ENCODE results near the gene SIAH2.

Gene SIAH2

DNA sequence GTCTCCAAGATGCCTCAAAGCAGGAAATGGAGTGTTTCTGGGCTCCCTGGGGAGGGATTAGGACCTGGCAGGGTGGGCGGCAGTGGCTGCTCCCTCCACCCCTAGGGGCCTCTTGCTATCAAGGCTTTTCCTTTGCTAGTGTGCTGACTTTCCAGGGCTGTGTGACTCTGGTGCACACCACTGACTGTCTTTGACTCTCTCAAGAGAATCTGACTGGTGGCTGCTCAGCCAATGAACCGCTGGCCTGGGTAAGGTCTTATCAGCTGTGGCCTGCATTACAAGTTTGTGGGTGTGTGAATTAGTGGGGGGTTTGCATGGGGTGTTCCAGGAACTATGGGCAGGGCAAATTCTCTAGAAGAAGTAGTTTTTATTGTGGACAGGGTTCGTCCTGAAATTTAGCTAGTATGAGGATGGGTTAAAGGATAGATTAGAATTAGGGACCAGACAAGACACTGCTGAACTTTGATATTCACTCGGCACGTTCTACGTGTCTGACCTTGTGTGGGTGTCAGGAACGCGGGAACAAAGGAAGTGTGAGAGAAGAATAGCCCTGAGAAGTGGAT, 29.5 kb downstream of the SIAH2 start:
- no peak for DNase-seq

DNA sequence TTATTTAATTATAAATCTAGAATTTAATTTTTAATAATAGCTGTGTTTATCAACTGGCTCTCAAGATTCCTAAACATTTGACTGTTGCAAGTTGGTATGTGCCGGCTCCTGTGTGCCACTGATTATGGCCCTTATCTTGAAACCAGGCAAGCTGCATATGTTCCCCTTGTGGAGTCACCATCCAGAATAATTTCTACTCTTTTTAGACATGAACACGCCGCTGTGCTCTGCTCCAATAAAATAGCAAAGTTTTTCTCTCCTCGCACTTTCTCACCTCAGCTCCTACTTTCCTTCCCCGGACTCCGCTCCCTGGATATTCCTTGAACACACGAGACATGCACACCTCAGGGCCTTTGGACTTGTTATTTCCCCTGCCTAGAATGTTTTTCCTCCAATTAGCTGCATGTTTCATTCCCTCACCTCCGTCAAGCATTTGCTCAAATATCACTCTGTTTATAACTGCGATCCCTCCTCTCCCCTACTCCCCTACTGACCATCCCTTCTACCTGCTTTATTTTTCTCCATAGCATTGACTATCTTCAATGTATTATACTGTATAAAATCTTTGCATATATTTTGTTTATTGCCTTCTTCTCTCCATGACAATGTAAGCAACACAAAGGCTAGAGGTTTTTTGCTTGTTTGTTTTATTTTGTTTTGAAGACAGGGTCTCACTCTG, 33.1 kb downstream of the SIAH2 start:
- DNase-seq: no peak

DNA sequence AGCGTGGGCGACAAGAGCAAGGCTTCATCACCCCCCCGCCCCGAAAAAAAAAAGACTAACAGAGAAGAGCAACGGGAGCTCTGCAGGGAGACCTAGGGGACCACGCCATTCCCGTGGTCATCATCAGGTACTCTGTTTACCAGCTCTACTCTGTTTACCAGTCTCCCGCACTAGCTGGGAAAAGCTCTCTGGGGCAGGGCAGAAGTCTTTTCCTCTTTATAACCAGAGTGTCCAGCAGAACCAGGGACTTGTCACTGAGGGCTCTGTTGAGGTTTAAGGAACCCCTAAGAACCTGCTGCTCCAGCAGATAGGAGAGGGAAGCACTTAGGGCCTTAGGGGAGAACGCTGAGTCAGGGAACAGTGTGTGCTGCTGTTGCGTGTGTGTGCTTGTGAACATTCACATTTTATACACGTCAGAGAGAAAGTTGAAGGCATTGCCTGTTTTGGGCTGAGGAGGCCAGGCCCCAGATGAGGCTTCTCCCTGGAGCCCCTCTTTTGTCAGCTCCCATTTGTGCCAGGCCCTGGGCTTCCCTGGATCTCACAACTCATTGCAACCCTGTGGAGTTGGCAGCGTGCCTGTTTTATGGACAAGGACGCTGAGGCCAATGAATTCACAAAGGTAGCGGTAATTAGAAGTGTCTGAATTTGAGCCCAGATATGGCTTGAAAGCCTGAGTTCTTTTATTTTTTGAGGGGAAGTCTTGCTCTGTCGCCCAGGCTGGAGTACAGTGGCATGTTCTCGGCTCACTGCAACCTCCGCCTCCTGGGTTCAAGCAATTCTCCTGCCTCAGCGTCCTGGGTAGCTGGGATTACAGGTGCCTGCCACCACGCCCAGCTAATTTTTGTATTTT, 35.1 kb downstream of the SIAH2 start:
- DNase-seq: no peak

DNA sequence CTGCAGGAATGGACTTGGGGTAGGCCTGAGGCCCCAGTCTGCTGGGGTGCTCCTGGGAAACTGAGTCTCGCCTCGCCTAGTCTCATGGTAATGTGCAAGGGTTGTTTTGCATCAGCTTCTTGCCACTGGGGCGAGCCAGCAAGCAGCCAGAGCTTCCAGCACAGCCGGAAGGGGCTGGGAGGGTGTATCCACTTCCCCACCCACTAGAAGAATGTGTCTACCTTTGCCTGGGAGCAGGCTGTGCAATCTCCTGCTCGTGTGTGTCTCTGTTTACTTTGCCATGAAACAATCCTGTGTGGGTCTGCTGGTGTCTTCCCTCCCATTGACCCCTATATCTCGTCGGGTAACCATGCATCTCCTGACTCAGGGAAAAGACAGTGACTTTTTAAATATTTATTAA, 37.4 kb downstream of the SIAH2 start:
- DNase-seq: no peak

DNA sequence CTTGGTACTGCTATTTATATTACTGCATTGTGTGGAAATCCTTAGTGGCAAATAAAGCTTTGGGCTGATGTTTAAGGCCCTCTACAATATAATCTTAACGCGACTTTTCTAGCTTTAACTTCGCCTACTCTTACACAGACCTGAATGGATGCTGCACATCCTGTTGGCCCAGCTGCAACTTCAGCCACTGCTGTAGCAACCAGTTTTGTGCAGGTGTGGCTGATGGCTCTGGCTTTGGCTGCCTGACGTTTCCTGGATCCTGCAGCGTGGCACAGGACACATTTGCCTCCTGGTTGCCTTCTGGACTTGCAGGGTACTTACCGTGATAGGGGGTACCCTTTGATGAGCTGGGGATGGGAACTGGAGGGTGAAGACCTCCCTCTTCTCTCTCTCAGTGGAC, 39.0 kb downstream of the SIAH2 start:
- DNase-seq: no peak

DNA sequence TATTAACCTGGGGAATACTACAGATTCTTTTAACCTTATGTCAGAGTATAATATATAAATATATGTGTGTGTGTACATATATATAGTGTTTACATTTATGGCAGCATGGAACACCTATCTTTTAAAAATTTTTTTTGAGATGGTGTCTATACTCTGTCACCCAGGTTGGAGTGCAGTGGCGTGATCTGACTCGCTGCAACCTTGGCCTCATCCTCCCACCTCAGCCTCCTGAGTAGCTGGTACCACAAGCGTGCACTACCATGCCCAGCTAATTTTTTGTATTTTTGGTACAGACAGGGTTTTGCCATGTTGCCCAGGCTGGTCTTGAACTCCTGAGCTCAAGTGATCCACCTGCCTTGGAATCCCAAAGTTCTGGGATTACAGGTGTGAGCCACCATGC, 40.7 kb downstream of the SIAH2 start:
- no peak for DNase-seq

DNA sequence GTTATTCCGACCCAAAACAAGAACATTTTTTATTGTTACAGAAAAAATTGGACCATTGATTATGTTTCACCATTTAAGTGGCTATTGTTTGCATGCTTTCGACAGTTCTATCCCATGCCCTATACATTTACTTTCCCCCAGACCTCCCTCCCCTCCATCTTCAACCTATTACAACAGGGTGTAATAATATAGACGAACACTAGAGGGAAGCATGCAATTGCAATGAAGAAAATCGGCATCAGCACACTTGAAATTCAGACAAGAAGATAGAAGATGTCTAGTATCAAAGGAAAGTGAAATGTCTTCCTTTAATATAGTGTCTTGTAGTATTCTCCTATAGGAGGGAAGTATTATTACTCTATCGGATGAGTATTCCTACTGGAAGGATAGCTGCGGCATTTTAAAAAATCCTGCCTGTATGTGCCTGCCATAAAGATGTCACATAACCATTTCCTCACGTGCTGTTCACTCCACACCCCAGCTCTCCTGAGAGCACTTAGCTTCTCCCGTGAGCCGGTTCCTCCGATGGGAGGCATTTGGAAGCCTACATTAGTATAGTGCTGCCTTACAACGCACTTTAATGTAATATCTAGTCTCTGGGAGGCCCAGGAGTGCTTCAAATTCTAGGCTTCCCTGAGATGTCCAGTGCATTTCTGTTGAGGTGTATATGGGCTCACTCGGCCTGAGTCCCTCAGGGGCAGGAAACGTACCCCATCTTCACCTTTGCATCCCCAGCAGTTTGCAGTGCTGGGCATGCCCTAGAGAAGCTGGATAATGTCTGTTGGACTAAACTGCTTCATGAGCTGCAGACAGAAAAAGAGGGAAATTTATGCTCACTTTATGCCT, 41.5 kb downstream of the SIAH2 start:
- DNase-seq: no peak

DNA sequence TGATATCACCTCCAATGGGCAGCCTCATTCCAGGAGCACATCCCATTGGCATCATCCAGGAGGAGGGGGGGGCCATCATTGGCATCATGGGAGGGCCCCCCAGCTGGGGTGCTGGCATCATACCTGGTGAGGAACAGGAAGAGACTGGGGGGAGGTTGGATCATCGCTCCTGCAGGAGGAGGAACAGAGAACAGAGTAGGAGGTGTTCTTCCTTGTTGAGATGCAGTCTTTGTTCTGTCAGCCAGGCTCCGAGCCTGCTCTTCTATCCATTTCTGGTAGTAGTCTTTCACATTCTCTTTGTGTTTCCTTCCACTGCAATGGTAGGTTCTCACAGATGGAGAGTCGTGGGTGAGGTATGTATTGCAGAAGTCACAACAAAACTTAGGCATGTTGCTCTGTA, 42.5 kb downstream of the SIAH2 start:
- no peak for DNase-seq

DNA sequence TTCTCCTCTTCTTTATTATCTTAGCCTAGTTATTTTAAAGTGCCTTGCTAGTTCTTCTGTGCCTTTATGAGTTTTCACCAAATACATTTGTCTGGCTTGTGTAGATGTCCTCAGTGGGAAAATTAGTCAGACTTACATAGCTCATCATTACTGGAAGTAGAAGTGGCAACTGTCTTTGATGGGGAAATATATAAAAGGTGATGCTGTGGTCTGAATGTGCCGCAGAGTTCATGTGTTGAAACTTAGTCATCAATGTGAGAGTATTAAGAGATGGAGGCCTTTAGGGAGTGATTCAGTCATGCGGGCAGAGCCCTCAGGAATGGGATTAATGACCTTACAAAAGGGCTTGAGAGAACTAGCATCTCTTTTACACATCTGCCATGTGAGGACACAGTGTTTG, 52.9 kb downstream of the SIAH2 start:
- no peak for DNase-seq

DNA sequence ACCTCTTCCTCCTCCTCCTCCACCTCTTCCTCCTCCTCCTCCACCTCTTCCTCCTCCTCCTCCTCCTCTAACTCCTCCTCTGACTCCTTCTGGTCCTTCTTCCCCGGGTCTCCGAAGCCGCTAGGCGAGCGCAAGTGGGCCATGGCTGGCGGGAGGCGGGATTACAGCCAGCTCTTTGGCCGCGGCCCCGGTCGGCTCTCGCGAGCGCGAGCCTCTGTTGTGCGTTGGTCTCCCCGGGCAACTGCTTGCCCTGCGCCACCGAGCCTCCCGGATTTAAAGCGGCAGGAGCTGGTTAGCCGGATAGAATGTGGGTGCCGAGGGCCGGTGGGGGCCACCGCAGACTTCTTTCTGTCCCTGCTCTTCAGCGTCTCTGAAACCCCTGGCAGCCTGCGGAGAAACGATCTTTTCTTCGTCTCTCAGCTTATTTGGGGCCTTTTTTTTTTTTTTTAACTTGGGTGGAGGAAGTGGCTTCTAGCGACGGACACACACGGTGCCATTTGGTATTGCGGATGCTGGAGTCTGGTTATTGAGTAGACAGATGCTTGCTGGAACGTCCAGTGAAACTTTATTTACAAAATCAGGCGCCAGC, 59.1 kb downstream of the SIAH2 start, which contains the start of gene ERICH6:
Gene ERICH6, minus strand, starts transcription at position 165 of the 589 bp plus-strand sequence. Its CDS starts 22 bp downstream, at position 143.
- peak; percentile 80 to 85 for DNase-seq

DNA sequence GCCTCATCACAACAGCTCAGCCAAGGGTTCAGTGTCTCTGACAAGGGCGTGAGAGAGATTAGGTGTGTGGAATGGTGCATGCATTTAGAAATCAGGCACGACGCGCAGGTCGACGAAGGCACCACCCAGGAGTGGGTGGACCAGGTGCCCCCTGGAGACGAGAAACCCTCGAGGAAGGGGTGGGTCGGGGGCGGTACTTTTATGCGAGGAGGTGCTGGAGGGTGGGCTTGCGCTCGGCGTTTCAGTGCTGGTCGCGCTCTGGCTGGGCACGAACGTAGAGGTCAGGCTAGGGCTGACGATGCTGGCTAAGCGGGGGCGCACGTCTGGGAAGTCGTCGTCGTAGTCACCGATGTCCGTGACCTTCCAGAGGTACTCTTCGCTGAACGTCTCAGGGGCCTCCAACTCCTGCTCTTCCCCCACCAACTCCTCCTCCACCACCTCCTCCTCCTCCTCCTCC, 59.6 kb downstream of the SIAH2 start:
- DNase-seq: peak in 1 of 2 donors; percentile 30

DNA sequence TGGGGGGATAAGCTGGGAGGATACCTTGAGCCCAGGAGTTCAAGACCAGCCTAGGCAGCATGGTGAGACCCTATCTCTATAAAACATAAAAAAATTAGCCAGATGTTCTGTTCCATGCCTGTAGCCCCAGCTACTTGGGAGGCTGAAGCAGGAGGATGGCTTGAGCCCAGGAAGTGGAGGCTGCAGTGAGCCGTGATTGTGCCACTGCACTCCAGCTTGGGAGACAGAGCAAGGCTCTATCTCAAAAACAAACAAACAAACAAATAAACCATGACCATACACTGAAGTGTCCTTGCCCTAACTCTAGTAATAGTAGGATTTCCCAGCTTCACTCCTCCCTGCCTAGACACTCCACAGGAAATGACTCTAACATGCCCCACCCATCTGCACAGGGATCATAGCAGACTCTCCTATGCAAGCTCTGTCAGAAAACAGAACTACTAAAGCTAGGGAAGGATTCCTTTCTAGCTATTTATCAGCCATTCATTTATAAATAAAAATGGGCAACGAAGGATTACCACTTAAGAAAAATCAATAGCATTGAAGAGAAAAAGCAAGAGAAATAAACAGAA, 63.8 kb downstream of the SIAH2 start:
- no peak for DNase-seq

DNA sequence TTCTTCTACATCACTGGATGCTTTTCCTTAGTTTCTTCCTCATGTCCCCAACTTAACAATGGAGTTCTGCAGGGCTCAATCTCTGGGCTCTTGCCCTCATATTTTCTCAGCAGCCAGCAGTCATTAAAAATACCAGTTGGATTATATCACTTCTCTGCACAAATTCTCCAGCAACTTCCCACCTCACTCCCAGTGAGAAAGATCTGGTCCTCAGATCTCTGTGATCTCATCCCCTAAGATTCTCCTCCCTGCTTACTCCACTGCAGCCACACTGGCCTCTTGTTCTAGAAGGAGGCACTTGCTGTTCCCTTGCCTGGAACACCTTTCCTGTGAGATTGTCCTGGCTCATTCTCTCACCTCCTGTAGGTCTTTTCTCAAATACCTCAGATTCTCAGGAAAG, 65.3 kb downstream of the SIAH2 start:
- DNase-seq: no peak

DNA sequence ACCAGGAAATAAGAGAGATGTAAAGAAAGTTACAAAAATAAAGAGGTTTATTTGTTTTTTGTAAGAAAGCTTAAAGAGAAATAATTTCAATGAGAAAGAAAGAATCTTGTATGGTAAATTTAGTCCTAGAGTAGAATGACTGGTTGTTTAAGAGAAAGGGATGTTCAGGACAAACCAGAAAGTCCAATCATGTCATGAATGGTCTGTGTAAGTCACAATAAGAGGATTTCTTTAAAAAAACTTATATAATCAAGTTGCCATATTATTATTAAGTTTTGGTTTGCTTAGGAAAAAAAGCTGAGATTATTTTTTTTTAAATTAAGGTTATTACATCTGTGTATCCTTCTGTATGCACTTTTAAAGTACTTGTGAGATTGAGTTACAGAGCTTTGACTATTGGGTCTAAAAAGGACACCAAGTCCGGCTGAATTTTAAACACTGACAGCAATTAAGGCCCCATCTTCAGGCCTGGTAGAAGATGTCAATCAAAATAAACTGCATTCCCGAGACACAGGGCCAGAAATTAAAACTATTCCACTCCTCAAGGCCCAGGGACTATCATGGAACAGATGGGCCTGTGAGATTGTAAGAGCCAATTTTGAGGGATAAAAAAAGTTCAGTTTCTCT, 71.4 kb downstream of the SIAH2 start:
- DNase-seq: no peak

Measured in stimulated activated CD4-positive, alpha-beta T cell treated with anti-CD3 and anti-CD28 coated beads, Interleukin-2, amount 100 ng/mL, for 24 hours (primary cell).